ENCODE measurements around the gene NKAIN1.

DNA sequence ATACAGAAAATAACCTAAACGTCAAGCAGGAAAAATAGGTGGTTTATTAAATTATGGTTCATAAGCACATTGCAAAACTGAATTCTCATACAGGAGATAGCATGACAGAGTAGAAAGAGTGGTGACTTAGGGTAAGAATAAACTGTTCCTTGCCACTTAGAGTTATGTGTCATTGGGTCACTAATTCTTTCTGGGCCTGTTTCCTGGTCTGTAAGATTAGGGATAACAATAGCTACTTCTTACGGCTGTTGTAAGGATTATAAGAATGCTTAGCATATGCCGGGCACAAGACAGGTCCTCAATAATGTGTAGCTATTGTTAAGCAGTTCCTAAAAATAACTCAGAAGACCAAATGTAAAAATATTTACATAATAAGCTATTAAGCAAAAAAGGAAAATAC lies 32.7 kb upstream of the NKAIN1 start:
- no peak for TF ChIP-seq POLR2A (IDR thresholded peaks at IDR 0.05)
- TF ChIP-seq, protein P1, sequence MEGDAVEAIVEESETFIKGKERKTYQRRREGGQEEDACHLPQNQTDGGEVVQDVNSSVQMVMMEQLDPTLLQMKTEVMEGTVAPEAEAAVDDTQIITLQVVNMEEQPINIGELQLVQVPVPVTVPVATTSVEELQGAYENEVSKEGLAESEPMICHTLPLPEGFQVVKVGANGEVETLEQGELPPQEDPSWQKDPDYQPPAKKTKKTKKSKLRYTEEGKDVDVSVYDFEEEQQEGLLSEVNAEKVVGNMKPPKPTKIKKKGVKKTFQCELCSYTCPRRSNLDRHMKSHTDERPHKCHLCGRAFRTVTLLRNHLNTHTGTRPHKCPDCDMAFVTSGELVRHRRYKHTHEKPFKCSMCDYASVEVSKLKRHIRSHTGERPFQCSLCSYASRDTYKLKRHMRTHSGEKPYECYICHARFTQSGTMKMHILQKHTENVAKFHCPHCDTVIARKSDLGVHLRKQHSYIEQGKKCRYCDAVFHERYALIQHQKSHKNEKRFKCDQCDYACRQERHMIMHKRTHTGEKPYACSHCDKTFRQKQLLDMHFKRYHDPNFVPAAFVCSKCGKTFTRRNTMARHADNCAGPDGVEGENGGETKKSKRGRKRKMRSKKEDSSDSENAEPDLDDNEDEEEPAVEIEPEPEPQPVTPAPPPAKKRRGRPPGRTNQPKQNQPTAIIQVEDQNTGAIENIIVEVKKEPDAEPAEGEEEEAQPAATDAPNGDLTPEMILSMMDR (IDR thresholded peaks at IDR 0.05), result no peak
